ENCODE data around the gene SOX10. TPM values are rescaled to one million over a fixed set of nuclear protein-coding genes. Genes with fewer than 3 reads are reported as not detected.
A peak's percentile ranks its signal among the peaks of the same experiment; 100 is the strongest.

The SOX10 gene
- total RNA-seq (1 to 10 TPM in 5 of 10 donors, under 1 TPM in 5; 0.11 to 3.2 (median 0.78) TPM), polyA plus RNA-seq (1 to 10 TPM; 1.8 to 3.8 TPM)
- long read RNA-seq, donor 1, partial matches to known transcripts = 0 of 2 reads
- long read RNA-seq, donor 1, other reads (novel, unspliced or antisense) = 2 of 2 reads
- long read RNA-seq, donor 2, partial matches to known transcripts = 0 of 6 reads
- long read RNA-seq, donor 2, other reads (novel, unspliced or antisense) = 6 of 6 reads
- long read RNA-seq, donor 3, partial matches to known transcripts = 2 of 3 reads
- long read RNA-seq, donor 3, other reads (novel, unspliced or antisense) = 1 of 3 reads

DNA sequence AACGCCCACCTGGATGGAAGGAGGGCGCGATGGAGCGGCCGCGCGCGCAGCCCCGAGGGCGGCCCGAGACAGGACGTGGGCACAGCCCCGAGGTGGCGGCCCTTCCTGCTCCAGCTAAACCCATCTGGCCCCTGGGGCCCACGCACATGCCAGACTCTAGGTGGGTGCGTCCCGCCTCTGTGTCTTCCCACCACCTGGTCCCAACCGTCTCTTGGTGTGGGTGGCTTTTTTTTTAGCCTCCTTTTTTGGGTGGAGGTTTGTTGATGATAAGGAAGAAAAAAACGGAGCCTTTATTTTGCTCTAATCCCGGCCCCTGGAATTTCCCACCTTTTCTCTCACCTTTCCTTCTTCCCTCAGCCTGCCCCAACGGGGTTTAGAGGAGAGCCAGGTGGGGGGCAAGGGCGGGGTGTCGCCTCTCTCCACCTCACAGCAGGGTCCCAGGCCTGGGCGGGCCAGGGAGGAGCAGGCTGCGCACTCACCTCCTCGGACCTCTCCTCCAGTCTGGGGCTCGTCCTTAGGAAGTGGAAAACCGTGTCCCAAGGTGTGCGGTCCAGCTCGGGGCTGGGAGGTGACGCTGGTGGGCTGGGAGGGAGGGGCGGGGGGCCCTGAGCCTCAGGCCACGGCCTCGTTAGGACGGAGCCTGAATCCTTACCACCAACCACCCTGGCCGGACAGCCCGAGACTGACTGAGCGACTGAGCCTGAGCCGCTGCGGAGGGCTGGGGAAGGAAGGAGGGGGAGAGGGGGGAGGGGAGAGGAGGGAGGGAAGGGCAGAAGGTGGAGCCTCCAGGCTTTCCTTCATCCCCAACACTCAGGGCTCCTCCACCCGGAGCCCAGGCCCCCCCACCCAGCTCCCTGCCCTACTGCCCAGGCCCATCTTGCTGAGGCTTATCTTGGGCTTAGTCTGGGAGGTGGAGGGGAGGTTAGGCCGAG lies at the start of gene SOX10:
Gene SOX10, minus strand, starts transcription at position 696 of the 932 bp plus-strand sequence. CDS start 771 bp downstream, outside the sequence.
- intact Hi-C loops (cut with DNase I) = no loop called here
- no peaks in the 10 kb centered on the region for H3K27me3 ChIP-seq
- H3K4me1 ChIP-seq = peaks cover 0 to 10% (median 0%) of the 10 kb centered on the region in 9 donors
- 84 to 87% methylated on average over 42 of the region's 42 CpGs for WGBS, 2 donors
- TF ChIP-seq, protein P1, sequence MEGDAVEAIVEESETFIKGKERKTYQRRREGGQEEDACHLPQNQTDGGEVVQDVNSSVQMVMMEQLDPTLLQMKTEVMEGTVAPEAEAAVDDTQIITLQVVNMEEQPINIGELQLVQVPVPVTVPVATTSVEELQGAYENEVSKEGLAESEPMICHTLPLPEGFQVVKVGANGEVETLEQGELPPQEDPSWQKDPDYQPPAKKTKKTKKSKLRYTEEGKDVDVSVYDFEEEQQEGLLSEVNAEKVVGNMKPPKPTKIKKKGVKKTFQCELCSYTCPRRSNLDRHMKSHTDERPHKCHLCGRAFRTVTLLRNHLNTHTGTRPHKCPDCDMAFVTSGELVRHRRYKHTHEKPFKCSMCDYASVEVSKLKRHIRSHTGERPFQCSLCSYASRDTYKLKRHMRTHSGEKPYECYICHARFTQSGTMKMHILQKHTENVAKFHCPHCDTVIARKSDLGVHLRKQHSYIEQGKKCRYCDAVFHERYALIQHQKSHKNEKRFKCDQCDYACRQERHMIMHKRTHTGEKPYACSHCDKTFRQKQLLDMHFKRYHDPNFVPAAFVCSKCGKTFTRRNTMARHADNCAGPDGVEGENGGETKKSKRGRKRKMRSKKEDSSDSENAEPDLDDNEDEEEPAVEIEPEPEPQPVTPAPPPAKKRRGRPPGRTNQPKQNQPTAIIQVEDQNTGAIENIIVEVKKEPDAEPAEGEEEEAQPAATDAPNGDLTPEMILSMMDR (IDR thresholded peaks at IDR 0.05) = no peak
- peaks cover 0 to 15% (median 0%) of the 10 kb centered on the region in 9 donors for H3K36me3 ChIP-seq
- ATAC-seq (no peak), DNase-seq (no peak)
- H3K27ac ChIP-seq = no peak within 1 kb of the TSS
- no peaks in the 10 kb centered on the region for H3K9me3 ChIP-seq
- peak within 1 kb of the TSS in 1 of 10 donors; percentile 21 for H3K4me3 ChIP-seq

DNA sequence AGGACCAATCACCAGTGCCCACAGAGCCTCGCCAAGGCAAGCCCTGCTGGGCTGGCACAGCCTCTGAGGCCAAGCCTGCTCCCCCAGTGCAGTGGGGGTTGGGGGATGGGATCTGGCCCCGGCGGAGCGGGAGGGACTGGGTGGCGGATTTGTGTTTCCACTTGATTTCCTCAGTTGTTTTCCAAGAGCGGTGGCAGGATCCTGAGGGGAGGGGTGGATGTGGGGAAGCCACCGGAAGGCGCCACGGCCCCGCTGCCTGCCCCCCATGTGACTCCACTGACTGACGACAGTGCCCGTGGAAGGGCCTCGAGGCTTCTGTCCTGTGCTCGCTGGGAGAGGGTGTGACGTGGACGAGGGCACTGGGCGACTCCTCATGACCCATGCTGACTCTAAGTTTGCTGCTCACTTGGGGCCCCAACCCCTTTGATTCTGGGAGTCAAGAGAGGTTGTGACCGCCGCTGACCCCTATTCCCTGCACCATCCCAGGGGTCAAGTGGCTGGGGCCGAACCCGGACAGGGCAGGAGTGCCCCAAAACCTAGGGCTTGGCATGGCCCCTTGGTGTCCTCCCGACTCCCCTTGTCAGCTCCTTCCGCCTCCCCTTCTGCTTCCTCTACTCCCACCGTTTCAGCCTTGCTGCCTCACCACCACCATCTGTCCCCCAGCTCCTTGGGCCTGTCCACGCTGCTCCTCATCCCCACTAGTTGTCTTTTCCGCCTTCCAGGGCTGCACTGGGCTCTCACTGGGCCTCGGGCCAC lies 49.3 kb upstream of the SOX10 start:
- Histone ChIP-seq H3K4me3 (no peak overlapping the region), H3K9me3 (no peaks in the 10 kb centered on the region), H3K36me3 (no peaks in the 10 kb centered on the region), H3K4me1 (peaks cover 6 to 36% (median 22%) of the 10 kb centered on the region in 9 donors), H3K27ac (peak overlapping the region in 9 of 10 donors; percentile 38 to 79 (median 53)), H3K27me3 (no peaks in the 10 kb centered on the region)
- TF ChIP-seq, protein P1 (IDR thresholded peaks at IDR 0.05) = no peak
- 69 to 72% methylated on average over 27 of the region's 27 CpGs for WGBS, 2 donors
- DNase-seq (peak in 1 of 2 donors; percentile 30), ATAC-seq (peak in 7 of 8 donors; percentile 1 to 20 (median 5))
- intact Hi-C loops (cut with DNase I) = no loop called here

DNA sequence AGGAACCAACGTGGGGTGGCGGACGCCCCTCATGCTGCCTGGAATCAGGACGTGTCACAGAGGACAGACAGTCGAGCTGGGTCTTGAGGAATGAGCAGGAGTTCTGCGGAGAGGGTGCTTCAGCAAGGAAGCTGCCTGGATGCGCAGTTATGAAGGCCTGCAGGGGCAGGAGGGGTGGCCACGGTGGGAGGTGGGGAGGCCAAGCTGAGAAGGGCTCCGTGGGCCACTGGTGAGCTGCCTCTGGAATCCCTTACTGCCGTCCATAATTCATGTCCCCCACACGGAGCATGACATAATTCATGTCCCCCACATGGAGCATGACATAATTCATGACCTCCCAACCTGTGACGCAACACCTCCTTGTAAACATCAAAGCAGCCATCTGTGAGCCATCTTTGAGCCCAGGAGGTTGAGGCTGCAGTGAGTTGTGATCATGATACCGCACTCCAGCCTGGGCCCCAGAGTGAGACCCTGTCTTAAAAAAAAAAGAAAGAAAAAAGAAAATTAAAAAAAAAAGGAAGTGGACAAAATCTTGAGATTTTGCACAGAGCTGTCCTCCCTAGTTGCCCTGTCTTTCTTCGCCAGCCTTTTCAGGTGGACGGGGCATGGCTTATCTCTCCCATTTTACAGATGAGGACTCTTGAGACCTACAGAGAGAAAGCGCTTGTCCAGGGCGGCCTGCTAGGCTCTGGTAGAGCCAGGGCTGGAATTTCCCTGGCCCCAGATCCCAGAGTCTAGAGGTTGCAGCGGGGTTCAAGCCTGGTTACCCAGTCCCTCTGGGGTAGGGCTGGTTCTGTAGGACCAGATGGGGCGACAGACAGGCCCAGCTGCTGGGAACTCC lies 48.5 kb upstream of the SOX10 start:
- Histone ChIP-seq H3K9me3 (no peaks in the 10 kb centered on the region), H3K4me1 (peaks cover 6 to 36% (median 22%) of the 10 kb centered on the region in 9 donors), H3K27ac (peak overlapping the region in 7 of 10 donors; percentile 16 to 79 (median 46)), H3K36me3 (no peaks in the 10 kb centered on the region), H3K27me3 (no peaks in the 10 kb centered on the region), H3K4me3 (no peak overlapping the region)
- WGBS, 2 donors = 88 to 92% methylated on average over 19 of the region's 19 CpGs
- ATAC-seq (no peak), DNase-seq (no peak)
- TF ChIP-seq, protein P1 (IDR thresholded peaks at IDR 0.05) = no peak
- intact Hi-C loops (cut with DNase I) = no loop called here
